Measurements from ENCODE around the gene RANGRF.

RANGRF gene

GRCh38 chr17:8294814-8295316, 6.4 kb downstream of the RANGRF start:
- DNase-seq (ENCODE audit: low read depth) = no peak
- TF ChIP-seq CTCF (conservative IDR thresholded peaks at IDR 0.05; ENCODE audit: low read depth, low read length) = no peak
- peak overlapping the region; percentile 79 for H3K4me3 ChIP-seq (ENCODE audit: low read depth, low read length)

DNA sequence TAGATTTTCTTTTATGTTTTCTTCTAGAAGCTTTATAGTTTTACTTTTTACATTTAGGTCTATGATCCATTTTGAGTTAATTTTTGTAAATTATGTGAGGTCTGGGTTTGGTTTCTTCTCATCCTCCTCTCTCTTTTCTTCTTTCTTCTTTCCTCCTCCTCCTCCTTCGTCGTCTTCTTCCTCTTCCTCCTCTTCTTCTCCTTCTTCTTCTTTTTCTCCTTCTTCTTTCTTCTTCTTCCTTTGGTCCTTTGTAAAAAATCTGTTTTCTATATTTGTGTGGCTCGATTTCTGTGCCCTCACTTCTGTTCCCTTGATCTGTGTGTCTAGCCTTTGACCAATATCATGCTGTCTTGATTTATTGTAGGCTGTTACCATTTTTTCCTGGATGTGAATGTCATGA, 11.8 kb downstream of the RANGRF start:
- no peak for TF ChIP-seq CTCF (conservative IDR thresholded peaks at IDR 0.05; ENCODE audit: low read depth, low read length)

DNA sequence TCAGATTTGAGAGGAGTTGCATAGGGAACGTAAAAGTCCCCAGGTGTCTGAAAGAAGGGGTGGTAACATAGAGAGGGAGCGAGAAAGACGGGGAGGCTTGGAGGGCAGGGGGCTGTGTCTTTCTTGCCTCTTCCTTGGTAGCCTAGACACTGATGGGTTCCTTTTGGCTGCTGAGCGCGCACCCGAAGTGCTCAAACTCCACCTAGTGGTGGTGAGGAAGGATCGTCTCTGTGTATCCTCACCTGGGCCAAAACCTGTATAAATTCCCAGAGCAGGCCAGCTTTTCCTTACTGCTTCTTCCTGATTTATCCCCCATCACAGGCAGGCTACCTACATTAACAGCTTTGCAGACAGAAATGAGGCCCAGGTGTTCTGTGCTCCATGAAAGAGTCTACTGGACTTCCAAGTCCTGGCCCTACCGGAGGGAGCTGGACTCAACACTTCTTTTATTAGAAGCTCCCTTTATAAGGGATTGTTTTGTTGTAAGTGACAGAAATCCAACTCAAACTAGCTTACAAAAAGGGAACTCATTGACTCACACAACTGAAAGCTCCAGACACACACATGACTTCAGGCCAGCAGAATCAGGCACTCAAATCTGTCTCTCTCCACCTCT, 12.3 kb downstream of the RANGRF start:
- TF ChIP-seq CTCF (conservative IDR thresholded peaks at IDR 0.05; ENCODE audit: low read depth, low read length) = peak; percentile 92
- H3K4me3 ChIP-seq (ENCODE audit: low read depth, low read length) = no peak overlapping the region
- peak; percentile 80 for DNase-seq (ENCODE audit: low read depth)

More for the DNA sequence above, 11.8 kb downstream of the RANGRF start:
- H3K4me3 ChIP-seq (ENCODE audit: low read depth, low read length) = no peak overlapping the region
- DNase-seq (ENCODE audit: low read depth) = no peak

GRCh38 chr17:8310601-8311123, 22.2 kb downstream of the RANGRF start:
- no peak for DNase-seq (ENCODE audit: low read depth)
- no peak overlapping the region for H3K4me3 ChIP-seq (ENCODE audit: low read depth, low read length)
- no peak for TF ChIP-seq CTCF (conservative IDR thresholded peaks at IDR 0.05; ENCODE audit: low read depth, low read length)

DNA sequence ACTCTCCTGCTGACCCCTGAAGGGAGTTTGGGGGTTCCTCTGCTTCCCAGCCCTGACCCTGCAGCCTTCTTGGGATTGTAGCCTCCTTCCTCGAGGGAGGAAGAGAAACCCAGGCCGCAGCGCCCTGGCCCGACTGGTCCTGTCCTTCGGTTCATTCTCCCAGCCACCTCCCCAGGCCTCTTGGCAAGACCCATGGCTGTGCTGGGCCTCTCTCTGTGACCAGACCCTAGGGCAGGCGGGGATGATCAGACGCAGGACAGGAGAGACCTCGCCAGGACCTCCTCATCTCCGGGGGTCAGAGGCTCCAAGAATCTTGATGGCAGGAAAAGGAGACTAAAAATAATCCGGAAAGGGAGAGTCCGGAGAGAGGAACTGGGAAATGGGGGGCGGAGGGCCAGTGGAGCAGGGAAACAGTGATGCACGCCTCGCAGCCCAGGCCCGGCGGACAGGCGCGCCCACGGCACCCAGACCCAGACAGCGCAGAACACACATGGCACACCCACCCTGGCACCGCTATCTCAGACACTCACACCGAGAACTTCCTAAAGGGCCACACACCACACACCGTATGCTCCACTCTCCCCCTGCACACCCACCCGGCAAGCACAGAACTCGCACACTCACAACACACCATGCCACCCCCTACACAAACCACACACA, 22.8 kb downstream of the RANGRF start:
- H3K4me3 ChIP-seq (ENCODE audit: low read depth, low read length) = no peak overlapping the region
- DNase-seq (ENCODE audit: low read depth) = no peak
- no peak for TF ChIP-seq CTCF (conservative IDR thresholded peaks at IDR 0.05; ENCODE audit: low read depth, low read length)

DNA sequence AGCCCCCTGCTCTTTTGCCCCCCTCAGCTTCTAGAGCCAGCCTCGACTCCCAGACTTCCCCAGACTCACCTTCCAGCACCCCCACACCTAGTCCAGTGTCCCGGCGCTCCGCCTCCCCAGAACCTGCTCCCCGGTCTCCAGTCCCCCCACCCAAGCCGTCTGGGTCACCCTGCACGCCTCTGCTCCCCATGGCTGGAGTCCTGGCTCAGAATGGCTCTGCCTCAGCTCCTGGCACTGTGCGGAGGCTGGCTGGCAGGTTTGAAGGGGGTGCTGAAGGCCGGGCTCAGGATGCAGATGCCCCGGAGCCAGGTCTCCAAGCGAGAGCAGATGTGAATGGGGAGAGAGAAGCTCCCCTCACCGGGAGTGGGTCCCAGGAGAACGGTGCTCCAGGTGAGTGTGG, 23.8 kb downstream of the RANGRF start:
- no peak for DNase-seq (ENCODE audit: low read depth)
- no peak for TF ChIP-seq CTCF (conservative IDR thresholded peaks at IDR 0.05; ENCODE audit: low read depth, low read length)
- H3K4me3 ChIP-seq (ENCODE audit: low read depth, low read length) = no peak overlapping the region
